GM12891 (cell line): Measurements from ENCODE around the gene CSNK1G3.
"Not testable (repeated sequence)": the region's sequence is repeated elsewhere in the genome, so short reads cannot be mapped to it uniquely, and the experiment has no call there.

Source experiments
- DNase-seq: peaks from one replicate; pipeline ENCODE4 v3.0.0; 2011; ENCODE audit warnings: low spot score; ENCODE audit not compliant: insufficient read length
- FAIRE-seq: peaks from 2 replicates; lab custom pipeline; 2011; peaks lifted over from hg19 to GRCh38; lab: Jason Lieb, UNC
- PAX5 ChIP-seq: IDR thresholded peaks from 2 replicates; pipeline ENCODE4 v1.6.1; 2011; ENCODE audit warnings: low read length, moderate library complexity, mild to moderate bottlenecking; ENCODE audit not compliant: insufficient read depth, severe bottlenecking
- POLR2A ChIP-seq: IDR thresholded peaks from 2 replicates; pipeline ENCODE4 v1.6.1; 2011; ENCODE audit warnings: low read depth, low read length, control low read depth
- POLR2AphosphoS5 ChIP-seq: IDR thresholded peaks from 2 replicates; pipeline ENCODE4 v1.6.1; 2011; ENCODE audit warnings: low read depth, low read length, control low read depth
- POU2F2 ChIP-seq: IDR thresholded peaks from 2 replicates; pipeline ENCODE4 v1.6.1; 2011; ENCODE audit warnings: low read depth, mild to moderate bottlenecking, control low read depth, low read length, moderate library complexity
- SPI1 ChIP-seq: IDR thresholded peaks from 2 replicates; pipeline ENCODE4 v1.6.1; 2011; ENCODE audit warnings: low read depth, low read length, control low read depth
- TAF1 ChIP-seq: IDR thresholded peaks from 2 replicates; pipeline ENCODE4 v1.6.1; 2011; ENCODE audit warnings: low read depth, low read length, control low read depth

The CSNK1G3 gene

DNA sequence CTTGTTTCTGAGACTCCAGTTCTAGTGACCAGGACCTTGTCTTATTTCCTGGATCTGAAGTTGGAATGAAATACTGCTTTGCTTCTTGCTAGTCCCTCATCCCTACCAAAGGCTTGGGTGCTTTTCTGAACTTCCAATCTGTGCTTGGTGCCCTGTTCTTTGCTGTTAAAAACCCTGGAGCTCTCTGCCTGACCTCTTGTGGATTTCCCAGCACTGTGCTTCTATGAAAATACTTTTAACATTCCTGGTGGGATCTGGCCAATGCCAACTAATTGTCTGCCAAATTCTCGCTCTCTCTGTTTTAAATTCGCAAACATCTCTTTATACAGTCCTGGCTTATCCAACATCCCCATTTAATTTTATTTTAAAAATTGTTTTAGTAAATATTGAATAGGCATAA, 26.7 kb upstream of the CSNK1G3 start:
- DNase-seq (no peak), FAIRE-seq (no peak)
- no peak for TF ChIP-seq POLR2A

DNA sequence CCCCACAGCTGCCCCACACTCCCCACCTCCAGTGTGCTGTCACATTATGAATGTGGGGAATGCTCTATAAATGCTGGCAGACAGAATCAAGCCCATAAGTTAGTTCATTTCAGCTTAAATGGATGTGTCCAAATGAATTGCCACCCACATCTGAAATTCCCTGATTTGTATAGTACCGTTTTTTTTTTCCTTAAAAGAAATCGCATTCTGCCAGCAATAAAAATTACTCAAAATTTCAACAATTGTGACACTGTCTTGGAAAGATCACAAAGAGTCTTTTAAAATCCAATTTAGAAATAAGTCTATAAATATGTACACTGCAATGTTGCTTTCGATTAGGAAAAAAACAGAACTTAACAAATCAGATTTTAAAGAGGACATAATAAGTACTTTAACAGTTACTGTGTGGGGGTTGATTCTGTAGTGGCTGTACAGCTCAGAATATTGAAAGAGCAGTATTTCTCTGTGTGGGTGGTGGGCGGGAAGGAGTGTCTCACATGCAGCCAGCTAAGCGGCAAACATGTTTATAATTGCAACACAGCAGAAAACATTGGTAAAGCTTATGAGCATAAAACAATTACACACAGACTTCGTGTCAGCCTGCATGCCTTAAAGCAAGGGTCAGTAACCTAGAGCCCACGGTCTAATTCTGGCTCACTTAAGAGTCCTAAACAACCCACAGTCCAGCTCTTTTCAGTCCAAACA, 24.9 kb upstream of the CSNK1G3 start:
- no peak for DNase-seq
- FAIRE-seq, result no peak
- no peak for TF ChIP-seq TAF1
- TF ChIP-seq POLR2A, result no peak
- TF ChIP-seq PAX5, result no peak
- no peak for TF ChIP-seq POLR2AphosphoS5
- TF ChIP-seq SPI1, result no peak
- no peak for TF ChIP-seq POU2F2

DNA sequence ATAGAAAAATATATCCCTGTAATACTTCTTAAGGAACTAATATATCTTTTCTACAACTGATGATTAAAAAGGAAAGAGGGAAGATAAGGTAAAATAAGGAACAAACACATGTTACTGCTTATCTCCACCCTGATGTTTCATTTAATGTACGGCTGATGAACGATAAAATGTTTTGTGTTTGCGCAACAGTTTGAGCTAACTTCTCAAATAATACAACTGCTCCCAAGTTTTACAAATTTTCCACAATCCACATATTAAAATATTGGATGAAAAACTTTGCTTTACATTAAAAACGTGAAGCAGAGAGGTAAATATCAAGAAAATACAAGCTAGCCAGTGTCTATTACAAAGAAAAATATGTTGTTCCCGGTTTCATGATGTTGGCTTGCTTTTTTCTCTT, 21.0 kb upstream of the CSNK1G3 start:
- FAIRE-seq, result no peak
- DNase-seq, result no peak
- TF ChIP-seq SPI1 (no peak), TAF1 (no peak), PAX5 (no peak), POLR2AphosphoS5 (no peak)

DNA sequence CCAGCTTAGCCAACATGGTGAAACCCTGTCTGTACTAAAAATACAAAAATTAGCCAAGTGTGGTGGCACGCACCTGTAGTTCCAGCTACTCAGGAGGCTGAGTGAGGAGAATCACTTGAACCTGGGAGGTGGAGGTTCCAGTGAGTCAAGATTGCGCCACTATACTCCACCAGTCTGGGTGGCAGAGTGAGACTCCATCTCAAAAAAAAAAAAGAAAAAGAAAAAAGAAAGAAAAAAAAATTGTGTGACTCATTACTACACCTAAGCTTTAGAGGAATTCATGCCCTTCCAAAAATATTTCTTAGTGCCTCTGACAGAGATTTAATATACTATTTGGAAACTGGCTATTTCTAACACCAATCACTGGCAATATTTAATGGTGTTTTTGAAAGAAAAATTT, 16.8 kb upstream of the CSNK1G3 start:
- FAIRE-seq, DNase-seq: not testable (repeated sequence)

DNA sequence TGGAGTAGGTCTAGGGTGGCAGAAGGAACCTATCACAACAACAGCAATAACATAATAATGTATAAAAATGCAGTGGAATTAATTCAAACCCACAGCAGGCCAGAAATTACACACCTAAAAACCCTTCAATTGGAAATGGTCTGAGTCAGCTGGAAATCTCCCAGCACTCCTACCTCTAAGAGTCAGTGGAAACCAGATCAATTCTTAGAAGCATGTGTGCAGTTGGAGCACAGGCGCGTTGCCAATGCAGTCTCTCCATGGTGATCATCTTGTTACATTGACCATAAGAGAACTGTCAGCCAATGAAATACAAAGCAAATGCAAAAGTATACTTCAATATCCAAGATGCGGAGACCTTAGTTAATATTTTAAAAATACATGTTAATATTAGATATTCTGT, 15.1 kb upstream of the CSNK1G3 start:
- DNase-seq, result no peak
- no peak for FAIRE-seq
- TF ChIP-seq PAX5 (no peak), POLR2A (no peak), SPI1 (no peak), POLR2AphosphoS5 (no peak), TAF1 (no peak), POU2F2 (no peak)

DNA sequence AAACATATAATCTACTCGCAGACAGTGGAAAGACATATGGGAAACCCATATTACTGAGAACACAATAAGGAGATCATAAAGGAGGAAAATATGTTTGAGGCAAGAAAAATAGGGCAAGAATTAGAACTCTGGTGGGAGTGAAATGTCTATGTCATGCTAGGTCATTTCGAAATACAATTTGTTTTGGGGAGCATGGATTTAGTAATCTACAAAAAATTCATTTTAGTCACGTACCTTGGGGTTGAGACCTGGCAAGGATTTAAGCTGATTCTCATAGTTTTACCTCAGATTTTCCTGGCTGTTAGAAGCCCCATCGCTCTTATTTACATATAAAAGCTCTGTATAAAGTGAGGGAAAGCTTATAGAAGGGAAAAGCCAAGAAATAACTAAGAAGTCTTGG, 11.5 kb upstream of the CSNK1G3 start:
- no peak for TF ChIP-seq POLR2AphosphoS5
- DNase-seq, result no peak
- no peak for FAIRE-seq

DNA sequence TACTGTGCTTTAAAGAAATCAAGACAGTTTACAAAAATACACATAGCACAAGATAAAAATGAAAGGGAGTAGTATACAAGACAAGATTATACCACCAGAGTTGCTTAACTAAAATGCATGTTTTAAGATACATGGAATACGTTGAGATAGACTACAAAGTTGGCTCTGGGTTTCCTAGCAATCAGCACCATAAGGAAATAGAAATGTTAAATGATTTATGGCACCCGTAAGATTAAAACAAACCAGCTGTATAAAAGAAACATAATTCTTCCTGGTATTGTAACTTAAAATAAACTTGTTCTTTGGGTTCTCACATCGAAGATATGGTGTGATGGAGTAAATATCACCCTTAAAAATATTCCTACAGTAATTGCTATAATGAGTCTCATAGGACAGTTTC, 9.9 kb upstream of the CSNK1G3 start:
- DNase-seq (no peak), FAIRE-seq (no peak)
- TF ChIP-seq PAX5 (no peak), POU2F2 (no peak), POLR2A (no peak), POLR2AphosphoS5 (no peak), SPI1 (no peak), TAF1 (no peak)

DNA sequence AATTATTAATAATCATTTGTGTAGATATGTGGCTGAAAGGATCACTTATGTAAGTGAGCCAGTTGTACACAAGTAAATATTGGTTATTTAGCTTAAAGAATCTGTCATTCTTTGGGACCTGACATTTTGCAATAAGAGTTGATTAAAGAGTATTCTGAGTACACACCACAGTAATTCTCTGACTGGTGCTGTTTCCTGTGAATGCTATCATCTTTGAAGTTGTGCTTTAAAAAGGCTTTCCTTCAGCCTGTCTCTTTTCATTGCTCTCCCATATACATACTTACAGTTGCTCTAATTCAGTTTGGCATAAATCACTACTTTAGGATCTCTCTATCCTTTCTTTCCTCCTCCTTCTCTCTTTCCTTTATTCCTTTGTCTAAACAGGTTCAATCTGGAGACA, 8.7 kb upstream of the CSNK1G3 start:
- no peak for TF ChIP-seq PAX5
- TF ChIP-seq SPI1, result no peak
- TF ChIP-seq POLR2A, result no peak
- no peak for TF ChIP-seq POLR2AphosphoS5
- no peak for TF ChIP-seq POU2F2
- TF ChIP-seq TAF1, result no peak
- FAIRE-seq (no peak), DNase-seq (no peak)

DNA sequence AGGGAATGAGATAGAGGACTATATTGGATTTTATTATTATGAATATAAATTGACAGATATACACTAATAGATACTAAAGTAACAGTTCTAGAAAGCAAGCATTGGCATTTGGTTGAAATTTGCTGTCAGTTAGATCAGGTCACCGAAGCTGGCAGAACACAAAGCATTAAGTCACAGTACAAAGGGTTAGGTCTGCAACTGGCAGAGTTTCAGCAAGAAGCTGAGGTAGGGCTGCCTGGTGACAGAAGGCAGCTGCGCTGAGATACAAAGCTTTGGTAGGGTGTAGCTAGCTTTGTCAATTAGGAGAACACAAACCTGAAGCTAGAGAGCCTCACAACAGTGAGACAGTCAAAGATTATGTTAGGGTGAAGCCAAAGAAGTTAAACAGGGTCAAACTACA, 6.3 kb upstream of the CSNK1G3 start:
- FAIRE-seq (peak; percentile 40), DNase-seq (no peak)
- TF ChIP-seq POU2F2 (no peak), TAF1 (no peak), PAX5 (no peak), POLR2A (no peak), POLR2AphosphoS5 (no peak), SPI1 (no peak)

DNA sequence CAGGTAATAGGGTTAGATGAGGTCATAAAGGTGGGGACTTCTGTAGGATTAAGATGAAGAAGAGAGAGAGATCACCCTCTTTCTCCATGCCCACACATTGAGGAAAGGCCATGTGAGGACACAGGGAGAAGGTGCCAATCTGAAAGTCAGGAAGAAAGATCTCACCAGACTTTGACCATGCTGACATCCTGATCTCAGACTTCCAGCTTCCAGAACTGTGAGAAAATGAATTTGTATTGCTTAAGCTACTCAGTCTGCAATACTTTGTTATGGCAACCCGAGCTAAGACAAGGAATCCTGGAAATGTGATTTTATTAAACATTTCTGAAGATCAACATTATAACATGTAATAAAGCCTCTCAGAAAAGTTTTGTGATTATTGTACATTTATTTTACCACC, 3.5 kb upstream of the CSNK1G3 start:
- TF ChIP-seq SPI1 (no peak), PAX5 (no peak), POLR2AphosphoS5 (no peak), POU2F2 (no peak), TAF1 (no peak), POLR2A (no peak)
- no peak for FAIRE-seq
- no peak for DNase-seq

DNA sequence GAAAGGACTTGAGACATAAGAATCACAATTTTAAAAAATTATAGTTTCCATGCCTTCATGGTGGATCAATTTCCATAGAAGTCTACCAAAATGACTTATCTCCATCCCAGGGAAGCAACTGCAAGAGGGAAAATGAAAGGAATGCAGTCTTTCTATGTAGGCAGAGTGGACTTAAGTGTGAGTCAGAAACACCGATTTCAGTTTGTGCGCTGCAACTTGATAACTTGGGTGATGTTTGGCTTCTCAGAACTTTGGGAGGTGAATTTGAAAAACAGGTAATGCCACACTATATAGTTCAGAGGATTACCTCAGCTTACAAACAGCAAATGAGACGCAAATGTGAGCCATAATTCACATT, 708 bp upstream of the CSNK1G3 start:
- no peak for TF ChIP-seq POLR2AphosphoS5
- no peak for TF ChIP-seq POU2F2
- no peak for TF ChIP-seq PAX5
- TF ChIP-seq SPI1, result no peak
- DNase-seq, result no peak

More for the DNA sequence above, 708 bp upstream of the CSNK1G3 start:
- FAIRE-seq, result no peak
